Neural progenitor cell (in vitro differentiated cells): ENCODE data around the gene PARP14. TPM values are rescaled to one million over a fixed set of nuclear protein-coding genes. Genes with fewer than 3 reads are reported as not detected.
"Not testable (repeated sequence)": the region's sequence is repeated elsewhere in the genome, so short reads cannot be mapped to it uniquely, and the experiment has no call there.

Source experiments
- DNase-seq: peaks from one replicate; pipeline ENCODE4 v3.0.0-alpha.2; 2016; ENCODE audit warnings: low spot score
- H2AFZ ChIP-seq: fragments of 200-600 bp; sonication (generic); replicated peaks from 2 replicates; pipeline ENCODE4 v1.6.1; 2016; ENCODE audit warnings: antibody characterized with exemption
- H3F3A ChIP-seq: fragments of 200-600 bp; sonication (generic); 2 replicates; pipeline ENCODE4 v1.6.1; 2016; ENCODE audit warnings: antibody characterized with exemption, low read depth
- H3K27ac ChIP-seq: fragments of 200-600 bp; sonication (generic); 2 replicates; pipeline ENCODE4 v1.5.1; 2016; ENCODE audit warnings: mild to moderate bottlenecking
- H3K27me3 ChIP-seq: fragments of 200-600 bp; sonication (generic); 2 replicates; pipeline ENCODE4 v1.6.1; 2016; ENCODE audit warnings: mild to moderate bottlenecking, moderate library complexity
- H3K36me3 ChIP-seq: fragments of 200-600 bp; sonication (generic); 2 replicates; pipeline ENCODE4 v1.5.1; 2016
- H3K4me1 ChIP-seq: fragments of 200-600 bp; sonication (generic); 2 replicates; pipeline ENCODE4 v1.6.1; 2016; ENCODE audit warnings: mixed run types
- H3K4me2 ChIP-seq: fragments of 200-600 bp; sonication (generic); 2 replicates; pipeline ENCODE4 v1.6.1; 2016
- H3K4me3 ChIP-seq: fragments of 200-600 bp; sonication (generic); 2 replicates; pipeline ENCODE4 v1.5.1; 2016
- H3K79me2 ChIP-seq: fragments of 200-600 bp; sonication (generic); 2 replicates; pipeline ENCODE4 v1.6.1; 2016; ENCODE audit warnings: low read depth
- H3K9ac ChIP-seq: fragments of 200-600 bp; sonication (generic); 2 replicates; pipeline ENCODE4 v1.6.1; 2016
- H3K9me3 ChIP-seq: fragments of 200-600 bp; sonication (generic); 2 replicates; pipeline ENCODE4 v1.5.1; 2016; ENCODE audit warnings: low read depth
- H4K20me1 ChIP-seq: fragments of 200-600 bp; sonication (generic); 2 replicates; pipeline ENCODE4 v1.6.1; 2016; ENCODE audit warnings: low read depth
- H3K27ac Mint-ChIP-seq: 3 replicates; pipeline ENCODE4 v1.8.0; 2021; ENCODE audit warnings: mixed read lengths
- H3K27me3 Mint-ChIP-seq: 2 replicates; pipeline ENCODE4 v1.8.0; 2022; ENCODE audit warnings: low read depth, mild to moderate bottlenecking, inconsistent platforms, moderate library complexity, mixed read lengths; ENCODE audit not compliant: insufficient read depth
- H3K36me3 Mint-ChIP-seq: 3 replicates; pipeline ENCODE4 v1.8.0; 2021; ENCODE audit warnings: mixed read lengths
- H3K4me1 Mint-ChIP-seq: 3 replicates; pipeline ENCODE4 v1.8.0; 2021; ENCODE audit warnings: mixed read lengths
- H3K4me3 Mint-ChIP-seq: 3 replicates; pipeline ENCODE4 v1.8.0; 2021; ENCODE audit warnings: mild to moderate bottlenecking, moderate library complexity, mixed read lengths
- H3K9me3 Mint-ChIP-seq: 3 replicates; pipeline ENCODE4 v1.8.0; 2020; ENCODE audit warnings: mixed read lengths
- EZH2 ChIP-seq: fragments of 200-600 bp; sonication (generic); IDR thresholded peaks from 2 replicates; pipeline ENCODE4 v1.6.1; 2017; ENCODE audit warnings: antibody characterized with exemption, mild to moderate bottlenecking, moderate library complexity
- EZH2phosphoT487 ChIP-seq: fragments of 200-600 bp; sonication (generic); IDR thresholded peaks from 2 replicates; pipeline ENCODE4 v1.6.1; 2017; ENCODE audit warnings: antibody characterized with exemption
- total RNA-seq: library from RNA; depleted of rRNA; stranded (reverse); fragments of >200 nt; gene quantifications from 2 replicates; pipeline ENCODE4 v1.2.3, GENCODE V29; 2015; ENCODE audit warnings: low replicate concordance
- TF ChIP-seq, protein P1 (sequence below): fragments of 200-600 bp; sonication (generic); IDR thresholded peaks from 2 replicates; pipeline ENCODE4 v1.5.1; 2017; ENCODE audit warnings: antibody characterized with exemption, mild to moderate bottlenecking

PARP14 gene
- total RNA-seq, 1 donor from 2014 or later = 6.1 TPM

DNA sequence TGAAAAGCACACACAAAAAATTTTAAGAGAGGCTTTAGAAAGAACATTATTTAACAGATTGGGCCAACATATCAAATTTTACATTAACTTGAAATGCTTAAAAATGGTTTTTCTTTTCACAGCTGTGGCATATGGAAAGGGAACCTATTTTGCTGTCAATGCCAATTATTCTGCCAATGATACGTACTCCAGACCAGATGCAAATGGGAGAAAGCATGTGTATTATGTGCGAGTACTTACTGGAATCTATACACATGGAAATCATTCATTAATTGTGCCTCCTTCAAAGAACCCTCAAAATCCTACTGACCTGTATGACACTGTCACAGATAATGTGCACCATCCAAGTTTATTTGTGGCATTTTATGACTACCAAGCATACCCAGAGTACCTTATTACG lies 47.5 kb downstream of the PARP14 start:
- Histone ChIP-seq H3K79me2 (no peaks in the 10 kb centered on the region), H3K9ac (no peak overlapping the region), H2AFZ (no peak overlapping the region), H3K27ac (no peak overlapping the region), H4K20me1 (no peaks in the 10 kb centered on the region), H3K4me2 (no peak overlapping the region), H3K9me3 (peaks cover 14% of the 10 kb centered on the region), H3K4me3 (no peak overlapping the region), H3F3A (no peaks in the 10 kb centered on the region), H3K4me1 (no peaks in the 10 kb centered on the region), H3K36me3 (no peaks in the 10 kb centered on the region), H3K27me3 (no peaks in the 10 kb centered on the region)
- H3K4me3 Mint-ChIP-seq = no peak overlapping the region
- TF ChIP-seq EZH2 (no peak), EZH2phosphoT487 (no peak)
- TF ChIP-seq, protein P1, sequence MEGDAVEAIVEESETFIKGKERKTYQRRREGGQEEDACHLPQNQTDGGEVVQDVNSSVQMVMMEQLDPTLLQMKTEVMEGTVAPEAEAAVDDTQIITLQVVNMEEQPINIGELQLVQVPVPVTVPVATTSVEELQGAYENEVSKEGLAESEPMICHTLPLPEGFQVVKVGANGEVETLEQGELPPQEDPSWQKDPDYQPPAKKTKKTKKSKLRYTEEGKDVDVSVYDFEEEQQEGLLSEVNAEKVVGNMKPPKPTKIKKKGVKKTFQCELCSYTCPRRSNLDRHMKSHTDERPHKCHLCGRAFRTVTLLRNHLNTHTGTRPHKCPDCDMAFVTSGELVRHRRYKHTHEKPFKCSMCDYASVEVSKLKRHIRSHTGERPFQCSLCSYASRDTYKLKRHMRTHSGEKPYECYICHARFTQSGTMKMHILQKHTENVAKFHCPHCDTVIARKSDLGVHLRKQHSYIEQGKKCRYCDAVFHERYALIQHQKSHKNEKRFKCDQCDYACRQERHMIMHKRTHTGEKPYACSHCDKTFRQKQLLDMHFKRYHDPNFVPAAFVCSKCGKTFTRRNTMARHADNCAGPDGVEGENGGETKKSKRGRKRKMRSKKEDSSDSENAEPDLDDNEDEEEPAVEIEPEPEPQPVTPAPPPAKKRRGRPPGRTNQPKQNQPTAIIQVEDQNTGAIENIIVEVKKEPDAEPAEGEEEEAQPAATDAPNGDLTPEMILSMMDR = no peak
- no peak for DNase-seq
- H3K27ac Mint-ChIP-seq = no peak overlapping the region
- H3K9me3 Mint-ChIP-seq = peaks cover 13% of the 10 kb centered on the region
- peaks cover 11% of the 10 kb centered on the region for H3K36me3 Mint-ChIP-seq
- H3K27me3 Mint-ChIP-seq = peaks cover 2% of the 10 kb centered on the region
- no peaks in the 10 kb centered on the region for H3K4me1 Mint-ChIP-seq

DNA sequence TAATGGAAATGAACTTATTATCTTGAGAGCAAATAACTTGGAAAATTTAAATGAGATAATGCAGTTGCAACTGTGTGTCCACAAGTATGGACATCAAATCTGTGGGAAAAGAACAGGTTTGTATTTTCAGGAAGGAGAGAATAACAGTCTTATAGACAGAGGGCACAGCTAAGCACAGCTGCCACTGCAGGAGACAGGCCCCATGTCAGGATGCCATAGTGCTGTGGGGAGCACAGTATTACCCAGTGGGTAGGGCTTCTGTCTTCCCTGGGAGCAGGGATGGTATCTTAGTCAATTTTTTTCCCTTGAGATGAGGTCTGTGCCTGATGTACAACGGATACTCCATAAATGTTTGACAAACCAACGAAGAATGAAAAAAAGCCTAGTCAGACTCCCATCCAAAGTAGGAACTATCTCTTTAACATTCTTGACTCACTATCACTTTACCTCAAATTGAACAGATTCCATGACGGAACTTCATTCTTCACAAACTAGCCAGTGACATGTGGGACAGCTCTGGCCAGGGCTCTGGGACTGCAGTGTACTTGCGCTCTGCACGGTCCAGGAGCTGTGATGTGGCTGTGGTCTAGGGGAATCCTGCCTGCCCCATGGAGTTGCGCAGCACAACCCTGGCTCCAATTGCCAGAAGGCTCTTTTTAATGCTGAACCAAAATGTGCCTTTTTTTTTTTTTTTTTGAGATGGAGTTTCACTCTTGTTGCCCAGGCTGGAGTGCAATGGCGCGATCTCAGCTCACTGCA lies 48.3 kb downstream of the PARP14 start:
- TF ChIP-seq EZH2phosphoT487 = no peak
- TF ChIP-seq, protein P1 = no peak
- no peak for TF ChIP-seq EZH2
- peaks cover 17% of the 10 kb centered on the region for H3K9me3 Mint-ChIP-seq
- Histone ChIP-seq H3K27me3 (no peaks in the 10 kb centered on the region), H3K9ac (no peak overlapping the region), H3K79me2 (no peaks in the 10 kb centered on the region), H3F3A (no peaks in the 10 kb centered on the region), H3K4me3 (no peak overlapping the region), H3K36me3 (no peaks in the 10 kb centered on the region), H3K4me2 (no peak overlapping the region), H2AFZ (no peak overlapping the region), H3K27ac (no peak overlapping the region), H3K4me1 (no peaks in the 10 kb centered on the region), H3K9me3 (peaks cover 14% of the 10 kb centered on the region), H4K20me1 (no peaks in the 10 kb centered on the region)
- peaks cover 16% of the 10 kb centered on the region for H3K36me3 Mint-ChIP-seq
- no peaks in the 10 kb centered on the region for H3K4me1 Mint-ChIP-seq
- no peak overlapping the region for H3K4me3 Mint-ChIP-seq
- no peak overlapping the region for H3K27ac Mint-ChIP-seq
- peaks cover 2% of the 10 kb centered on the region for H3K27me3 Mint-ChIP-seq
- DNase-seq = no peak

DNA sequence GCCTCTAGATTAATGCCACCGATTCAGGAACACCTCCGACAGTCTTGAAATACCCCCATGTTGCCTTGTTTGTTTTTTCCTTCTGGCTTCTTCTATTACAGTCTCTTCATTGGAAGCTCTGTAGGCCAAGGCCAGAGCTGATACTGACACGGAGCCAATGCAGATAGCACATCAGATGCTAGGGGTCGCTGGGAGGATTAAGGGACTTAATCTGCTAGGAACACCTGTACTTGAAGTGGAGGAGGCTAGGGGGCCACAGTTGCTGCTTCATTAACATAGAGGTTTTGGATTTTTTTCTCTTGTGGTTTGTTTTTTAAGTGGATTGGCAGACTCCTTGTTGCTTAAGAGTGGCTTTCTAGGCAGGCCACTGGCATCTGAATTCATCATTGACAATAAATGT lies 49.6 kb downstream of the PARP14 start:
- DNase-seq = no peak
- Histone ChIP-seq H3K9ac (no peak overlapping the region), H3F3A (no peaks in the 10 kb centered on the region), H4K20me1 (no peaks in the 10 kb centered on the region), H3K4me2 (no peak overlapping the region), H3K4me3 (no peak overlapping the region), H3K79me2 (no peaks in the 10 kb centered on the region), H3K9me3 (peaks cover 11% of the 10 kb centered on the region), H3K4me1 (no peaks in the 10 kb centered on the region), H3K27ac (no peak overlapping the region), H3K36me3 (no peaks in the 10 kb centered on the region), H2AFZ (no peak overlapping the region), H3K27me3 (no peaks in the 10 kb centered on the region)
- Mint-ChIP-seq H3K27me3 (peaks cover 2% of the 10 kb centered on the region), H3K9me3 (peaks cover 18% of the 10 kb centered on the region), H3K27ac (no peak overlapping the region), H3K4me3 (no peak overlapping the region), H3K36me3 (peaks cover 17% of the 10 kb centered on the region), H3K4me1 (no peaks in the 10 kb centered on the region)
- TF ChIP-seq EZH2phosphoT487 (no peak), EZH2 (no peak)
- TF ChIP-seq, protein P1 = no peak

DNA sequence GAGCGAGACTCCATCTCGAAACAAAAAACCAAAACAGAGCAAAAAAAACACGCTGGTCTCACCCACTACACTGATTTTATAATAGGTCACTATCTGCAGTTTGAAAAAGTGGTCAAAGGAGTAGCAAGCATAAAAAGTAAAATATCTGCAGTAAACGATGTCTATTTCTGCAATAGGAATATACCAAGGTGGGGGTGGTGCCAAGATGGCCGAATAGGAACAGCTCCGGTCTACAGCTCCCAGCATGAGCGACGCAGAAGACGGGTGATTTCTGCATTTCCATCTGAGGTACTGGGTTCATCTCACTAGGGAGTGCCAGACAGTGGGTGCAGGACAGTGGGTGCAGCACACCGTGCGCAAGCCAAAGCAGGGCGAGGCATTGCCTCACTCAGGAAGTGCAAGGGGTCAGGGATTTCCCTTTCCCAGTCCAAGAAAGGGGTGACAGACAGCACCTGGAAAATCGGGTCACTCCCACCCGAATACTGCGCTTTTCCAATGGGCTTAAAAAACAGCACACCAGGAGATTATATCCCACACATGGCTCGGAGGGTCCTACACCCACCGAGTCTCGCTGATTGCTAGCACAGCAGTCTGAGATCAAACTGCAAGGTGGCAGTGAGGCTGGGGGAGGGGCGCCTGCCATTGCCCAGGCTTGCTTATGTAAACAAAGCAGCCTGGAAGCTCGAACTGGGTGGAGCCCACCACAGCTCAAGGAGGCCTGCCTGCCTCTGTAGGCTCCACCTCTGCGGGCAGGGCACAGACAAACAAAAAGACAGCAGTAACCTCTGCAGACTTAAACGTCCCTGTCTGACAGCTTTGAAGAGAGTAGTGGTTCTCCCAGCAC lies 52.3 kb downstream of the PARP14 start:
- H3K27ac ChIP-seq, H3K4me3 Mint-ChIP-seq, H3F3A ChIP-seq, H3K27me3 Mint-ChIP-seq, H3K4me2 ChIP-seq, H3K4me1 ChIP-seq, H3K9ac ChIP-seq, H2AFZ ChIP-seq, H3K4me3 ChIP-seq, H3K4me1 Mint-ChIP-seq, H4K20me1 ChIP-seq, H3K9me3 ChIP-seq, DNase-seq, H3K27ac Mint-ChIP-seq, H3K36me3 ChIP-seq, H3K27me3 ChIP-seq, H3K79me2 ChIP-seq: not testable (repeated sequence)
- Mint-ChIP-seq H3K9me3 (peaks cover 16% of the 10 kb centered on the region), H3K36me3 (peaks cover 17% of the 10 kb centered on the region)
